Heart left ventricle (tissue), 16 donors: ENCODE data around the gene SUMO3. TPM values are rescaled to one million over a fixed set of nuclear protein-coding genes. Genes with fewer than 3 reads are reported as not detected.

Experiments used
- ATAC-seq, 4 donors: fragments of 200-7000 bp; cut with Tn5 transposase; one replicate each; pipeline ENCODE4 v1.9.1; 2020 to 2022; ENCODE audit warnings: moderate library complexity in 4 of 4, mild to moderate bottlenecking in 3 of 4, moderate number of reproducible peaks in 1 of 4
- DNase-seq, 5 donors: peaks; one replicate each; pipeline ENCODE4 v3.0.0-alpha.2; 2020
- H3K27ac ChIP-seq, 12 donors: fragments of 200-600 bp; sonication (generic) in 4 of 12; one replicate each; pipeline versions ENCODE4 v1.5.0 to v1.8.0; 2016 to 2022; ENCODE audit warnings: mild to moderate bottlenecking in 2 of 12
- H3K27me3 ChIP-seq, 9 donors: fragments of 200-600 bp; sonication (generic) in 2 of 9; one replicate each; pipeline versions ENCODE4 v1.5.1 to v1.8.0; 2016 to 2022; ENCODE audit warnings: mild to moderate bottlenecking in 3 of 9
- H3K36me3 ChIP-seq, 9 donors: fragments of 200-600 bp; sonication (generic) in 2 of 9; one replicate each; pipeline versions ENCODE4 v1.5.0 to v1.8.0; 2018 to 2022; ENCODE audit warnings: mild to moderate bottlenecking in 2 of 9
- H3K4me1 ChIP-seq, 12 donors: fragments of 200-600 bp; sonication (generic) in 4 of 12; one replicate each; pipeline versions ENCODE4 v1.5.0 to v1.8.0; 2016 to 2022; ENCODE audit warnings: mild to moderate bottlenecking in 3 of 12
- H3K4me3 ChIP-seq, 12 donors: fragments of 200-600 bp; sonication (generic) in 4 of 12; one replicate each; pipeline versions ENCODE4 v1.5.0 to v1.8.0; 2017 to 2022; ENCODE audit warnings: mild to moderate bottlenecking in 9 of 12, moderate library complexity in 4 of 12
- H3K9me3 ChIP-seq, 12 donors: fragments of 200-600 bp; sonication (generic) in 4 of 12; one replicate each; pipeline versions ENCODE4 v1.5.0 to v1.8.0; 2016 to 2022; ENCODE audit warnings: mild to moderate bottlenecking in 1 of 12
- CTCF ChIP-seq, 12 donors: fragments of 200-600 bp; sonication (generic) in 4 of 12; IDR thresholded peaks; one replicate each; pipeline versions ENCODE4 v1.5.0 to v1.8.0; 2018 to 2022; ENCODE audit warnings: antibody characterized with exemption in 12 of 12, mild to moderate bottlenecking in 5 of 12
- POLR2A ChIP-seq, 2 donors: fragments of 450-650 bp; IDR thresholded peaks; one replicate each; pipeline ENCODE4 v1.6.1; 2017; ENCODE audit warnings: antibody characterized with exemption in 2 of 2, mild to moderate bottlenecking in 2 of 2, moderate library complexity in 2 of 2
- WGBS, 4 donors: extraction: QIAGEN DNeasy Blood & Tissue Kit in 2 of 4; methylation state at CpG; one replicate each; pipeline versions ENCODE4 v1.1.5 to v1.1.7; 2013 to 2018; 5-methylcytosine and 5-hydroxymethylcytosine counted together
- intact Hi-C, 10 donors: fragments of 100-400 bp; cut with DNase I; formaldehyde crosslinking; loops; one replicate each; pipeline versions ENCODE4 v1.11.1 to v1.14.2; 2022
- polyA plus RNA-seq, 2 donors: library from polyadenylated mRNA; stranded (reverse); fragments of 200-250 nt; gene quantifications; one replicate each; pipeline ENCODE4 v1.2.3, GENCODE V29; 2013
- total RNA-seq, 9 donors: library from RNA; depleted of rRNA in 2 of 9; stranded (reverse); fragments of >200 nt in 2 of 9; fragmentation: NEBNext Ultra II Directional in 3 of 9; extraction: Animal tissue kit (Norgen Biotek cat#: 25700) in 3 of 9; gene quantifications; one replicate each; pipeline versions ENCODE4 v1.1.0 to v1.2.4, GENCODE V29; 2016 to 2023
- donor health status: ischemic (EF 13 %, LVEDD 7.1; RV severe dilation, severe dysfunction).
- donor health status: healthy with polysubstance abuse.
- donor health status: DM: no; HTN: yes; CAD: no.
- donor health status: DM: no; HTN: no; CAD: no.
- donor health status: ischemic (EF 25% LVEDD 6.9; RV normal size, moderate dysfunction).
- donor health status: ischemic (EF 25% LVEDD 5.7; RV mildly dilated, moderate dysfunction).
- donor health status: healthy.
- donor health status: DM: yes; HTN: yes; CAD: no.
- donor health status: ischemic (EF 35%, LVEDD 5.7; RV mildly dilated, moderate dysfunction).
- donor health status: nonischemic (EF 11% LVEDD 7.7; RV severe dilation, severe dysfunction).
- donor health status: DM: yes; HTN: yes; CAD: no.
- donor health status: PGD.
- donor health status: ischemic (EF 29% LVEDD 5.4; RV normal size, mild dysfunction).
- donor health status: nonischemic (EF 23%, LVEDD 6.1; RV moderate dilation, normal function).

Gene SUMO3
- total and polyA plus RNA-seq, 11 donors = 22.0 to 108 (median 78.1) TPM

- H3K4me1 ChIP-seq = peaks cover 0 to 8% (median 4%) of the 10 kb centered on the region in 12 donors
- no peak for ATAC-seq
- no peak for DNase-seq
- H3K27ac ChIP-seq = no peak overlapping the region
- WGBS, 4 donors = 86 to 94% (median 91%) methylated on average over 9 to 13 of the region's 13 CpGs
- H3K4me3 ChIP-seq = no peak overlapping the region
- intact Hi-C loops = no loop called here
- no peaks in the 10 kb centered on the region for H3K36me3 ChIP-seq
- no peaks in the 10 kb centered on the region for H3K27me3 ChIP-seq
- H3K9me3 ChIP-seq = no peaks in the 10 kb centered on the region
- TF ChIP-seq POLR2A (IDR thresholded peaks at IDR 0.05) = no peak
- no peak for TF ChIP-seq CTCF (IDR thresholded peaks at IDR 0.05)
These were observed 19.7 kb upstream of the SUMO3 start for GRCh38 chr21:44837537-44837936.

- ATAC-seq (peak; percentile 69 to 85 (median 76)), DNase-seq (peak in 1 of 5 donors; percentile 59)
- no peaks in the 10 kb centered on the region for H3K27me3 ChIP-seq
- WGBS, 4 donors = 62 to 78% (median 66%) methylated on average over 17 to 37 of the region's 37 CpGs
- peaks cover 0 to 8% (median 4%) of the 10 kb centered on the region in 12 donors for H3K4me1 ChIP-seq
- H3K9me3 ChIP-seq = no peaks in the 10 kb centered on the region
- no peaks in the 10 kb centered on the region for H3K36me3 ChIP-seq
- TF ChIP-seq CTCF (IDR thresholded peaks at IDR 0.05) (no peak), POLR2A (IDR thresholded peaks at IDR 0.05) (no peak)
- no peak overlapping the region for H3K4me3 ChIP-seq
- intact Hi-C loops = no loop called here
- H3K27ac ChIP-seq = no peak overlapping the region
These were observed 19.0 kb upstream of the SUMO3 start for GRCh38 chr21:44836666-44837471.

GRCh38 chr21:44836349-44836665 lies 18.4 kb upstream of the SUMO3 start:
- H3K4me3 ChIP-seq = no peak overlapping the region
- WGBS, 4 donors = 0 to 54% (median 36%) methylated on average over 1 to 3 of the region's 3 CpGs; no CpG with 5 or more reads in 1 of the 4 donors
- no peak for TF ChIP-seq CTCF (IDR thresholded peaks at IDR 0.05)
- no peak for TF ChIP-seq POLR2A (IDR thresholded peaks at IDR 0.05)
- H3K36me3 ChIP-seq = no peaks in the 10 kb centered on the region
- peaks cover 0 to 8% (median 4%) of the 10 kb centered on the region in 12 donors for H3K4me1 ChIP-seq
- ATAC-seq (no peak), DNase-seq (no peak)
- intact Hi-C loops = no loop called here
- H3K27ac ChIP-seq = no peak overlapping the region
- no peaks in the 10 kb centered on the region for H3K9me3 ChIP-seq
- no peaks in the 10 kb centered on the region for H3K27me3 ChIP-seq

GRCh38 chr21:44835647-44835973 lies 17.7 kb upstream of the SUMO3 start:
- intact Hi-C loops = no loop called here
- H3K4me1 ChIP-seq = peaks cover 0 to 8% (median 5%) of the 10 kb centered on the region in 12 donors
- WGBS, 4 donors = 29 to 78% (median 69%) methylated on average over 1 to 8 of the region's 8 CpGs
- H3K36me3 ChIP-seq = no peaks in the 10 kb centered on the region
- no peak overlapping the region for H3K4me3 ChIP-seq
- TF ChIP-seq CTCF (IDR thresholded peaks at IDR 0.05) = no peak
- no peak for TF ChIP-seq POLR2A (IDR thresholded peaks at IDR 0.05)
- H3K9me3 ChIP-seq = no peaks in the 10 kb centered on the region
- no peak for ATAC-seq
- no peak overlapping the region for H3K27ac ChIP-seq
- H3K27me3 ChIP-seq = no peaks in the 10 kb centered on the region
- no peak for DNase-seq
